OCI-LY7 (cell line): Measurements from ENCODE around the gene EIF4G1.

ENCODE experiments used
- CTCF ChIP-seq: fragments of 200-600 bp; sonication (generic); conservative IDR thresholded peaks from 2 replicates; pipeline ENCODE4 v1.5.1; 2014; ENCODE audit warnings: mild to moderate bottlenecking, antibody characterized with exemption, low read length, moderate library complexity, mixed read lengths
- EZH2phosphoT487 ChIP-seq: fragments of 200-600 bp; sonication (generic); IDR thresholded peaks from 2 replicates; pipeline ENCODE4 v1.6.1; 2018; ENCODE audit warnings: low read depth, borderline replicate concordance, mild to moderate bottlenecking, mixed run types, antibody characterized with exemption, low read length, moderate library complexity, mixed read lengths

- TF ChIP-seq CTCF (no peak), EZH2phosphoT487 (no peak)
These were observed 30.7 kb upstream of the EIF4G1 start for GRCh38 chr3:184283681-184284080.
